Lung (tissue), 12 donors: ENCODE data around the gene CTNNBL1. TPM values are rescaled to one million over a fixed set of nuclear protein-coding genes. Genes with fewer than 3 reads are reported as not detected.

Source experiments
- ATAC-seq: fragments of 200-7000 bp; cut with Tn5 transposase; one replicate; pipeline ENCODE4 v1.9.1; 2020; ENCODE audit warnings: moderate number of reproducible peaks; ENCODE audit not compliant: insufficient read depth, low FRiP score
- DNase-seq, 3 donors: peaks; one replicate each; pipeline ENCODE4 v3.0.0-alpha.2; 2013 to 2017
- H3K27ac ChIP-seq, 2 donors: one replicate each; pipeline ENCODE4 v1.5.1; 2013; ENCODE audit warnings: mild to moderate bottlenecking in 2 of 2, moderate library complexity in 2 of 2, control low read depth in 1 of 2, inconsistent platforms in 1 of 2, low read depth in 1 of 2, low read length in 1 of 2
- H3K27me3 ChIP-seq, 3 donors: one replicate each; pipeline ENCODE4 v1.5.1; 2013; ENCODE audit warnings: low read length in 2 of 3; ENCODE audit not compliant: control insufficient read depth in 3 of 3, insufficient read depth in 3 of 3
- H3K36me3 ChIP-seq, 4 donors: one replicate each; pipeline ENCODE4 v1.5.1; 2013; ENCODE audit warnings: low read length in 4 of 4, mild to moderate bottlenecking in 1 of 4, moderate library complexity in 1 of 4; ENCODE audit not compliant: control insufficient read depth in 4 of 4, insufficient read depth in 4 of 4
- H3K4me1 ChIP-seq, 5 donors: one replicate each; pipeline ENCODE4 v1.5.1; 2013; ENCODE audit warnings: low read length in 5 of 5, mild to moderate bottlenecking in 2 of 5, moderate library complexity in 1 of 5; ENCODE audit not compliant: control insufficient read depth in 5 of 5, insufficient read depth in 5 of 5
- H3K4me3 ChIP-seq: one replicate; pipeline ENCODE4 v1.5.1; 2013; ENCODE audit warnings: mild to moderate bottlenecking, control low read depth, moderate library complexity
- H3K9ac ChIP-seq, 2 donors: one replicate each; pipeline ENCODE4 v1.5.1; 2013; ENCODE audit warnings: low read length in 2 of 2, control low read depth in 1 of 2; ENCODE audit not compliant: insufficient read depth in 1 of 2
- H3K9me3 ChIP-seq, 4 donors: one replicate each; pipeline ENCODE4 v1.5.1; 2013; ENCODE audit warnings: low read length in 3 of 4, mild to moderate bottlenecking in 1 of 4, moderate library complexity in 1 of 4; ENCODE audit not compliant: control insufficient read depth in 4 of 4, insufficient read depth in 3 of 4
- CTCF ChIP-seq: IDR thresholded peaks from 2 replicates; pipeline ENCODE4 v1.5.1; 2012; ENCODE audit warnings: mild to moderate bottlenecking; ENCODE audit errors: control extremely low read depth, extremely low read depth
- WGBS, 2 donors: extraction: QIAGEN DNeasy Blood & Tissue Kit; methylation state at CpG; one replicate each; pipeline ENCODE4 v1.1.7; 2013; 5-methylcytosine and 5-hydroxymethylcytosine counted together
- polyA plus RNA-seq, 2 donors: library from polyadenylated mRNA; stranded (reverse); fragments of 200-250 nt; gene quantifications; one replicate each; pipeline ENCODE4 v1.2.1, GENCODE V29; 2013
- total RNA-seq, 2 donors: library from RNA; depleted of rRNA in 1 of 2; stranded (reverse); fragments of >200 nt in 1 of 2; gene quantifications; one replicate each; pipeline ENCODE4 v1.2.1, GENCODE V29; 2014 to 2021
- donor health status: control.
- donor health status: control.
- donor health status: Bipolar disorder and iron deficiency.
- donor health status: healthy.
- donor health status: DM: yes; HTN: yes; CAD: no.

The CTNNBL1 gene
- total and polyA plus RNA-seq, 4 donors: 38.9 to 53.1 (median 49.2) TPM

- 88 to 90% methylated on average over 5 of the region's 5 CpGs for WGBS, 2 donors
- no peak for TF ChIP-seq CTCF
- Histone ChIP-seq H3K36me3 (peaks cover 5 to 18% (median 7%) of the 10 kb centered on the region in 4 donors), H3K27ac (no peak overlapping the region), H3K27me3 (no peaks in the 10 kb centered on the region), H3K9ac (no peak overlapping the region), H3K9me3 (no peaks in the 10 kb centered on the region), H3K4me3 (no peak overlapping the region), H3K4me1 (peaks cover 0 to 5% (median 0%) of the 10 kb centered on the region in 5 donors)
- ATAC-seq: no peak
- no peak for DNase-seq
Observed at GRCh38 chr20:37807471-37808232, 113.8 kb downstream of the CTNNBL1 start.

GRCh38 chr20:37808233-37809070 lies 114.6 kb downstream of the CTNNBL1 start:
- no peaks in the 10 kb centered on the region for H3K9me3 ChIP-seq
- DNase-seq: no peak
- no peak for ATAC-seq

GRCh38 chr20:37810027-37810426 lies 116.2 kb downstream of the CTNNBL1 start:
- TF ChIP-seq CTCF: no peak
- no peak overlapping the region for H3K9ac ChIP-seq
- H3K4me3 ChIP-seq: no peak overlapping the region
- no peak for ATAC-seq
- H3K27me3 ChIP-seq: no peaks in the 10 kb centered on the region
- peaks cover 0 to 3% (median 1%) of the 10 kb centered on the region in 5 donors for H3K4me1 ChIP-seq
- H3K36me3 ChIP-seq: peaks cover 0 to 6% (median under 1%) of the 10 kb centered on the region in 4 donors
- WGBS, 2 donors: 81 to 95% methylated on average over 4 of the region's 4 CpGs
- H3K9me3 ChIP-seq: no peaks in the 10 kb centered on the region
- H3K27ac ChIP-seq: no peak overlapping the region
- no peak for DNase-seq

More at GRCh38 chr20:37808233-37809070, 114.6 kb downstream of the CTNNBL1 start:
- Histone ChIP-seq H3K27me3 (no peaks in the 10 kb centered on the region), H3K4me1 (peaks cover 0 to 5% (median 2%) of the 10 kb centered on the region in 5 donors), H3K4me3 (no peak overlapping the region), H3K9ac (no peak overlapping the region), H3K27ac (no peak overlapping the region), H3K36me3 (peaks cover 2 to 14% (median 7%) of the 10 kb centered on the region in 4 donors)
- WGBS, 2 donors: 63 to 70% methylated on average over 7 of the region's 7 CpGs
- no peak for TF ChIP-seq CTCF
